Nucleus accumbens (tissue), 56 donors: ENCODE results near the gene PPFIA1.
"Not testable (repeated sequence)": the region's sequence is repeated elsewhere in the genome, so short reads cannot be mapped to it uniquely, and the experiment has no call there.

Experiments
- DNase-seq, 56 donors: peaks; one replicate each; lab custom pipeline; 2025; lab: John Stamatoyannopoulos, UW

Gene PPFIA1

DNA sequence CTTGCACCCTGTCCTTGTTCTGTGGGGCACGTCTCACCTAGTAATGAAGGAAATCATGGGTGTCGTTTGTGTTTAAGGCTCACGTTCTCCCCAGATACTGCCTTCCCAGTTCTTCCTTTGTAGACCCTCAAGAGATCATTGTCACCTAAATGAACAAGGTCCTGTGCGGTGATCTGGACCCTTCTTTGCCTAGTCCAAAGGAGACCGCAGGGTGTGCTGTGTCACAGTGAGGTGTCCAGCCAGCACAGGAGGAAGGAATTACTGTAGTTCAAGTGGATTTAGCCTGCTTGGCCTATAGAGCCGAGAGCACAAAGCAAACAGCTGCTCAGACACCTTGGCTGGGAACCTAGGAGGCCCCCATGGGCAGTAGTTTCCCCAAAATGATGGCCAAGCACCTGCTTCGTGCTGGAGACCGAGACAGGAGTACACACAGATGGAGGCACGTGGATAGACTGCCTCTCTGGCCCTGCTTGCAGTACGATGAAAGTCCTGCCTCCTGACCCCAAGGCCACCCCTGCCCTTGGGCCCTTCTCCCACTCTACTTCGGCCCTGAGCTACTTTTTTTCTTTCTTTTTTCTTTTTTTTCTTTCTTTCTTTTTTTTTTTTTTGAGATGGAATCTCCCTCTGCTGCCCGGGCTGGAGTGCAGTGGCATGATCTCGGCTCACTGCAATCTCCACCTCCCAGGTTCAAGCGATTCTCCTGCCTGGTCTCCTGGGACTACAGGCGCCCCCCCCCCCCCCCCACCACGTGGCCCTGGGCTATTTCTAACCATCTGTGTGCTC is 19.4 kb upstream of the PPFIA1 start:
- DNase-seq = no peak

DNA sequence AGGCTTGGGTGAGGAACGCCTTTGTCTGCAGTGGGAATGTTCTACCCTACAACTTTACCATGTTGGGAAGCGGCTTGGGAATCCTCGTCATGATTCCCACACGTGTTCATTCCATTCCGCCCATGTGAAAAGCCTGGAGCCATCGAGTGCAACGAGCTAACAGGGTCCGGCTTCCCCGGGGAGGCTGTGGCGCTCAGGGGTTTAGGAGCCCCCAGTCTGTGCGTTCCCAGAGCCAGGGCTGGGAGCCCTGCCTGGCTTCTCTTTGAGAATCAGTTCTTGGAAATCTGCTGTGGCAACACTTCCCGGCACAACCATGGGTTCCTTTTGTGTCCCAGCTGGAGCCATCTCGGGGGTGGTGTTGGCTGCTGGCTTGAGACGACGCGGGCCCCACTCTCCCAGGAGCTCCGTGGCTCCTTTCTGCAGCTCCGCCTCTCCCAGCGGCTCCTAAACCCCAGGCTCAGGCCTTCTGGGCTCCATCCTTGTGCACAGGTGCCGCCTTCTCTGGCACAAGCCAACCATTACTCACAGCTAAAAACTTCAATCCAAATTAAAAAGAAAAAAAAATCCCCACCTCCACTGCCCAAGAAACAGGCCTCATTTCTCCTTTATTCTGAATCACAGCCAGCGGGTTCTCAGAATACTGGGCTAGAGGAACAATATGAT is 18.7 kb upstream of the PPFIA1 start:
- peak in 22 of 56 donors; percentile 4 to 52 (median 17) for DNase-seq

DNA sequence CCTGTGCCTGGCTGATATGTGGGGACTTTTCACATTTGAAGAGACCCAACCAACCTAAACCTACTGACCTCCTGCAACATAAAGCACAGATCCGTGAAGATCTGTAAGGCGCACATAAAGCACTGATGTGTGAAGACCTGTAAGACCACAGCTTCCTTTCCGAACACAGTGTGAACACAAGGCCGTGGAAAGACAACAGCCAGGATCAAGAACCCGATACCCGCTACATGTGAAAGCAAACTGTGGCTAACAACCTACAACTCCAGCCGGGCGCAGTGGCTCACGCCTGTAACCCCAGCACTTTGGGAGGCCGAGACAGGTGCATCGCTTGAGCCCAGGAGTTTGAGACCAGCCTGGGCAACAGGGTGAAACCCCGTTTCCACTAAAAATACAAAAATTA is 17.6 kb upstream of the PPFIA1 start:
- DNase-seq = no peak

DNA sequence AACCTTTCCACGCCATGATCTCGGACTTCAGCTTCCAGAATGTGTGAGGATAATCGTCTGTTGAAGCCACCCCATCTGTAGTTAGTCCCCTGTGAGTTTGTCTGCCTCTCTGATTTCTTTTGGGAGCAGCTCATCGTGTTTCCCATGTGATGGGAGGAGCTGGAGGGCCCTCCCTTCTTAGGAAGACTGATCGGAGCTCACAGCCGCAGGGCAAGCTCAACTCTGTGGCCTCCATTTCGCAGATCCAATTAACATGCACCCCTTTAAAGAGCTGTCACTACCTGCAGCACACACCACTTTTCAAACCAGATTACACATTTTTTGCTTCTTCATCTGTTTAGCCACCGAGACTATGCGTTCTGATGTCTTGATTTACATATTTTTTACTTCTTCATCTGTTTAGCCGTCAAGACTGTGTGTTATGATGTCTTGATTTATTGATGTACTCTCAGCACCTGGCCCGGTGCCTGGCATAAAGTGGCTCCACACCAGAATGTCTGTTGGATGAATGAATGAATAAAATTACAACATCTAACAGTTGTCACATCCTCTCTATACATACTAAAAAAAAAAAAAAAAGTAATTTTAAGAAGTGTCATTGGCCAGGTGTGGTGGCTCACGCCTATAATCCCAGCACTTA is 14.9 kb upstream of the PPFIA1 start:
- no peak for DNase-seq

DNA sequence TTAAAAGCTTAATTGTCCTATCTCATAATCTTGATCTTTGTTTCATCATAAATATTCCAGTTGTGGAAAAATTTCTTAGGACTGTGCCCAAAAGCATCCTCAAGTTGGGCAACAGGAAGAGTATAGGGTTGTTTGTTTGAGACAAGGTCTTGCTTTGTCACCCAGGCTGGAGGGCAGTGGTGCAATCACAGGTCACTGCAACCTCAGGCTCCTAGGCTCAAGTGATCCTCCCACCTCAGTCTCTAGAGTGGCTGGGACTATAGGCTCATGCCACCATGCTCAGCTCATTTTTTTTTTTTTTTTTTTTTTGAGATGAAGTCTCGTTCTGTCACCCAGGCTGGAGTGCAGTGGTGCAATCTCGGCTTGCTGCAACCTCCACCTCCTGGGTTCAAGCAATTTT is 11.4 kb upstream of the PPFIA1 start:
- not testable (repeated sequence) for DNase-seq

DNA sequence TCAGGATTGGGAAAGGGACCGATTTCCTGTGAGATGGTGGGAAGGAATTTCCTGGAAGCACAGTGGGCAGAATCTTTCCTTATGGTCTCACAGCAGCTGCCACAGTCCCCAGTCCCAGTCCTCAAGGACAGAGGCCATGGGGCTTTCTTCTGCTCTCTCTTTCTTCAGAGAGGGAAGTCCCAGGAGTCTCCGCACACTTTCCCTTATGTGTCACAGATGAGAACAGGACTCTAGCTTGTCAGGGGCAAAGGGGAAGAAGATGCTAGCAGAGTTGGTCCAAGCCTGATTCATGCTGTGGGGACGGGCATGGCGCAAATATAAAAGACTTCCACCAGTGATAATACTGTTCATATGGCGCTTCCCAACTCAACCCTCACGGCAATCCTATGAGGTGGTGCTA is 7.5 kb upstream of the PPFIA1 start:
- DNase-seq = no peak

DNA sequence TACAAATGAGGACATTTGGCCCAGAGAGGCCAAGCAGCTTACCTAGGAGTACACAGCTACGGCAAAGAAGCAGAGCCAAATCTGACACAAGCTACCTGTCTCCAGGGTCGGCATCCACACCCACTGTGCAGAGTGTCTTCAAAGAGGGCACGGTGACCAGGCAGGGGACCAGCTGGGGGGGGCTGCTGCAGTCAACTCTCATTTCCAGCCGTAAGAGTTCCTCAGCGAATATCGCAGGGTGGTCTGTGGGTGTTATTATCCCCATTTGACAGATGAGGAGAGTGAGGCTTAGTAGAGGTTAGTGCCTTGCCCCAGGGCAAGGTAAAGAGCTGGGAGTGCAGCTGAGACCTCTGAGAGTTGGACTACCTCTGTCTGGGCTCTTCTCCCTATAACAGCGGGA is 7.1 kb upstream of the PPFIA1 start:
- DNase-seq = no peak

DNA sequence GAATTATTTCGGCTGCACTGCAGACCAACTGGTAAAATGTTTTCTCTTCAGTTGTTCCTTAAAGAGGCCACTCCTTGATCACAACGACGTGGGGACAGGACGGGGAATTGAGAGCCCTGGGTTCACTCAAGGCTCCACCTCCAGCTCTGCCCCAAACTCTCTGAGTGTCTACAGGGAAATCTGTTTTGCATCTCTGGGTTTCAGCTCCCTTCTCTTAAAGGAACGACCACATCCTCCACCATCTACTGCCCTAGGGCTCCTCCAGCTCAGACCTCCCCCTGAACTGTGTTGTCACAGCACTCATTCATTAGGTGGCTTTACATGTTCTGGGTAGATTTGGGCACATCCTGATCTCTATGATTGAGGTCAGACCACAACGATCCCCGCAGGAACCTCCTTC is 5.1 kb upstream of the PPFIA1 start:
- no peak for DNase-seq

DNA sequence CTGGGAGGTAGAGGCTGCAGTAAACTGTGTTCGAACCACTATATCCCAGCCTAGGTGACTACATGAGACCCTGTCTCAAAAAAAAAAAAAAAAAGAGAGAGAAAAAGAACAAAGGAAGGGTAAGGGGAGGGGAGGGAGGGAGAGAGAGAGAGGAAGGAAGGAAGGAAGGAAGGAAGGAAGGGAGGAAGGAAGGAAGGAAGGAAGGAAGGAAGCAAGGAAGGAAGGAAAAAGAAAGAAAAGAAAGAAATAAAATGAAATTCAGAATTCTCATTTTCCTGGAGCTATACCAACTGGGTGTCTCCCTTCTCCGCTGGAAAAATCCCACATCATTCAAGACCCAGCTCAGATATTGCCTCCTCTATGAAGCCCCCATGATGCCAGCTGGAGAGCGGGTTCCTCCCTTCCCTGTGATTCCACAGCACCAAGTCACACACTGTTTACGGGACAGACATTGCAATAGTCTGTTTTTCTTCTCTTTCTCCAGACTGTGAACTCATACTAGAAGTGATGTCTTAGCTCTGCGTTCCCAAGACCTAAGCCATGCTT is 3.0 kb upstream of the PPFIA1 start:
- no peak for DNase-seq

DNA sequence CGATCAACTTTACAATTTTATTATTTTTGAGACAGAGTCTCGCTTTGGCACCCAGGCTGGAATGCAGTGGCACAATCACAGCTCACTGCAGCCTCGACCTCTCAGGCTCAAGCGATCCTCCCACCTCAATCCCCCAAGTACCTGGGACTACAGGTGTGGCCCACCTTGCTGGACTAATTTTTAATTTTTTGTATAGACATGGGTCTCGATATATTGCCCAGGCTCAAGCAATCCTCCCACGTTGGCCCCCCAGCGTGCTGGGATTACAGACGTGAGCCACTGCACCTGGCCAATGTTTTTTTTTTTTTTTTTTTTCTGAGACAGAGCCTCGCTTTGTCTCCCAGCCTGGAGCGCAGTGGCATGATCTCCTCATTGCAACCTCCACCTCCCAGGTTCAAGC is 2.0 kb upstream of the PPFIA1 start:
- DNase-seq = no peak

DNA sequence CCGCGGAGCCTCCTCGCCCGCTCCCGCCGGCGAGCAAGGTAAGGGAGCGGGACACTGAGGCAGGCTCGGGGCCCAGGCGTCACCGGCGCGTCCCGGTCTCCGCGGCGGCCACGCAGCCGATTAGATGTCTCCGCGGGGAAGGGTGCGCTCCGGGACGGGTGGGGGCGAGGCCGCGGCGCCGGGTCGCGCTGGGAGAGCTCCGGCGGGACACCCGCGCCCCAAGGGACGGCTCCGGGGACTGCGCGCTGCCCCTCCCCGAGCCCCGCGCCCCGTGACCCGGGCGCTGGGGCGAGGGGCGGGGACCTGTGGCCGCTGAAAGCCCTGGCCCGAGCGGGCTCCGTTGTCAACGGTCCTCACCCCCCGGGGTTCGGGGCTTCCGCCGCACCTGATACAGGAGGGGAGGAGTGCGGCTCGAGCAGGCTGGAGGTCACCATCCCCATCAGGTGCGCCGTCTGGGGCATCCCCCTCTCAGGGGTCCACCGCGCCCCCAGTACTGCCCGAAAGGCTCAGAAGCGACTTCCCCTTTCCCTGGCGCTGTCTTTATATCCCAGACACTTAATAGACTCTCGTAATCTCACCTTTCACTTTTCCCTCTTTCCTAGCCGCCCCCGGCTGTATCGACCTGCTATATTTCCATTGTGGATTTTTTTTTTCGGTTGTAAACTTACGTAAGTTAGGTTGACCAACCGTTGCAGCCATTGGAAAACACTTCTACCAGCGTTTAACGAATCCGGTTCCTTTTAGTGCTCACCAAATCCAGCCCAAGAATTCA is 573 bp downstream of the PPFIA1 start:
- peak in 5 of 56 donors; percentile 20 to 53 (median 40) for DNase-seq

DNA sequence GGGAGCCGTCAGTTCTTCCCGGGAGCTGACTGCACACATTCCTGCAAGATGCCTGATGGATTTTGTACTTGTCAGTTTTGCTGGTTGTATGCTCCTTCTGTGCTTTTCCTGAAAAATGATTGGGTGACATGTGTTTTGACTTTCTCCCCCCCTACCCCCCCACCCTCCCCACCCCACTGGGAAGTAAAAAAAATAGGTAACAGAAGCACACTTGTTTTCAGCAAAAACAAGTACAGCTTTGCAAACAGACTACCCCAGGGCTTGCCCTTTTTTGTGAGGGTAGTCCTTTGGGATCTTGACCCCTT is 1.1 kb downstream of the PPFIA1 start:
- no peak for DNase-seq

DNA sequence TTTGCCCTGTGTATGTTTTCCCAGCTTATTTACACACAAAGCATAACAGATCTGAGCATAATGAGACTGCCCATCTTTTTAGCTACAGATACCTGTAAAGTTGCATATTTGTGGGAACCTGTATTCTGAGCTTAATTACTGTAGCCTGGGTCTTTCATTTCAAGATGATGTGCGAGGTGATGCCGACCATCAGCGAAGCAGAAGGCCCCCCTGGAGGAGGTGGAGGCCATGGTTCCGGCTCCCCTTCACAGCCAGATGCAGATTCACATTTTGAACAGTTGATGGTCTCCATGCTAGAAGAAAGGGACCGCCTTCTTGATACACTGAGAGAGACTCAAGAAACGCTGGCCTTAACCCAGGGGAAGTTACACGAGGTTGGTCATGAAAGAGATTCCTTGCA is 1.5 kb downstream of the PPFIA1 start:
- DNase-seq = no peak

DNA sequence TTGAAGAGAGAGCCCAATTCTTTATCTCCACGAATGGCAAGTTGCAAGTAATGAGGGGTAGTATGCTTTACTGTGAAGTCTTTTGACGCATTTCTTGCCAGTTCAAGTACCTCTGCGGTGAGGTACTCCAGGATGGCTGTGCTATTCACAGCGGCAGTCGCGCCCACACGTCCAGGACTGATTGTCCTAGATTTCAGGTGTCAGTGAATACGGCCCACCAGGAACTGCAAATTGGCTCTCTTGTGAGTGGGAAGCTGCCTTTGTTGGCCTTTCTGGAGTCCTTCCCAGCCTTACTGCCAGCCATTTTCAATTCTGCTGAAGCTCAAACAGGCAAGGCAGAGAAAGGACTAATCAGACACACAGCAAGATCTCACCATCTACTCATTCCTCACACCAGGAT is 8.5 kb downstream of the PPFIA1 start:
- DNase-seq = peak in 19 of 56 donors; percentile 6 to 54 (median 23)

DNA sequence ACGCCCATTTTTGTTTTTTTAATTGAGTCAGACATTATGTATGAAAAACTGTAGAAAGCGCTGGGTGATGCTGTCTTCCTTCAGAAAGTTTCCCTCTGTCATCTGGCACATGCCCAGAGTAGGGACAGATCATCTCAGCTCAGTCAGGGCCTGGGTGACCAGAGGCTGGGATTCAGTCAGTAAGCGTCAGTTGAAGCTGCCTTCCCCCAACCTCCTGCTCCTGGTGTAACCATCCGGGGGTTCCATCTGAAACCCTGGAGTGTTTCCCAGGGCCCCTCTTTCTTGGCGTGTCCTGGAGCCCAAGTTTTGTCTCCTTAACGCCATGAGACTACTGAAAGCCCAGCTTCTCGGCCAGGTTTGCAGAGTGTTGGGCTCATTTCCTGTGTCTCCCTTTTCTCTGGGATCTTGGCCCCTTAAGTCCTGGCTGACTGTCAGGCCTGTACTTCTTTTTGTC is 10.7 kb downstream of the PPFIA1 start:
- DNase-seq = peak in 17 of 56 donors; percentile 6 to 64 (median 39)

DNA sequence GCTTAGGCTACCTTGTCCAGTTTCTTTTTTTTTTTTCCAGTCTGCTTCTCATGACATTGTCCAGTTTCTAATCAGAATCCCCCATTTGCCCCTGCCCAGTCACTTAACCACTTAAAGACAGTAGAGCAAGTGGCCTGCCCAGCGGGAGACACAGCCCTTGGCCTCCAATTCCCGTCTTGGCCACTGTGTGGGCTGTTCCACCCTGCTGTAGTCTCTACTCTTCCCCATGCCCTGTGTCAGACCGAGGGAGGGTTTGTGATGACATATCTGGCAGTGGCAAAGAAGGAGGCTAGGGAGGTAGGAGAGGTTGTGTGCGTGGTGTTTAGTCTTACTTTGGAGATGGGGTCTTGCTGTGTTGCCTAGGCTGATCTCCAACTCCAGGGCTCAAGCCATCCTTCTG is 11.5 kb downstream of the PPFIA1 start:
- DNase-seq = no peak

DNA sequence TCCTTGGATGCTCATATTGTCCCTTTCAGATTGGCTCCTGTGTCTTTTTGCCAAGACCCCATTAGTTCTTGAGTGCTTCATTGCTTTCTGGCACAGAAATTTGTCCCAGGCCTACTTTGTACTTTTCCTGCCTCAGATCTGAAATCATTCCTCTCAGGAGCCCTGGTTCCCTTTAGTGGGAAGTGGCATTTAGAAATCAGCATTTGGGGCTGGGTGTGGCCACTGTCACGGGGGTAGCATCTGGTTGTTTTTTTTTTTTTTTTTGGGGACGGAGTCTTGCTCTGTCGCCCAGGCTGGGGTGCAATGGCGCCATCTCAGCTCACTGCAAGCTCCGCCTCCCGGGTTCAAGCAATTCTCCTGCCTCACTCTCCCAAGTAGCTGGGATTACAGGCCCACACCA is 18.2 kb downstream of the PPFIA1 start:
- no peak for DNase-seq

DNA sequence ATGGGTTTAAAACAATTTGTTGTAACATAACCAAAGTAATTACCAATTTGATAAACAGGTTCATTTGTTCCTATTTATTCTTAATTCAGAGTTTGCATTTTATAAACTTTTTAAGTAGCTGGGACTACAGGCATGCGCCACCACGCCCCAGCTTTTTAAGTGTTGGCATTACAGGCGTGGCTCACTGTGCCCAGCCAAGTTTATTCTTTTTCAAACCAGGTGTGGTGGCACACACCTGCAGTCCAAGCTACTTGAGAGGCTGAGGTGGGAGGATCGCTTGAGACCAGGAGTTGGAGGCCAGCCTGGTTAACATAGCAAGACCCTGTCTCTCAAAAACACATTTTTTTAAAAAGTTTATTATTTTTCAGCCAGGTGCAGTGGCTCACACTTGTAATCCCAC is 19.1 kb downstream of the PPFIA1 start:
- DNase-seq = no peak

DNA sequence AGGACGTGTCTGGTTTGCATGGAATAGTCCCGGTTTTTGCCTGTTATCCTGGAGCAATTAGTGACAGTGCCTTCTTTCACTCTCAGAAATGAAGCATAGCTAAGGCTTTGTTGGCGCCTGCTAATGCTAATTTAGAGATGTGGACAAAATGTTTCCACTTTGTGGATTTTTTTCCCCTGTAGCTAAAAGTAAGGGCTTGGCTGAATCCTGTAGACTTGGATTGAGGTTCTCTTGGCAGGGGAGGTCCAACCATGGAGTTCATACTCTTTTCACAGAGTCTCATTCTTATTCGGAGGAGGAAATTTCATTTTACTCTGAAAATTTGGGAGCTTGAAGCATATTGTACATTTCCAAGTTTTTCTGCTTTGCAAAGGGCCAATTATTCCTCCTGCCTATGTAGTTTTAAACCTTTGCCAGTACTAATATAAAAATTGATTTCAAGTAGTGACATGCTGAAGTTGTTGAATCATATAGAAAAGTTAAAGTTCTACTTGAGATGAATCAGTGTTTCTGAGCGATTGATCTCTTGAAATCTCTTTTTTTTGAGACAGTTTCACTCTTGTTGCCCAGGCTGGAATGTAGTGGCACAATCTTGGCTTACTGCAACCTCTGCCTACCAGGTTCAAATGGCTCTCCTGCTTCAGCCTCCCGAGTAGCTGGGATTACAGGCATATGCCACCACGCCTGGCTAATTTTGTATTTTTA is 20.0 kb downstream of the PPFIA1 start:
- peak in 5 of 56 donors; percentile 14 to 24 (median 18) for DNase-seq

DNA sequence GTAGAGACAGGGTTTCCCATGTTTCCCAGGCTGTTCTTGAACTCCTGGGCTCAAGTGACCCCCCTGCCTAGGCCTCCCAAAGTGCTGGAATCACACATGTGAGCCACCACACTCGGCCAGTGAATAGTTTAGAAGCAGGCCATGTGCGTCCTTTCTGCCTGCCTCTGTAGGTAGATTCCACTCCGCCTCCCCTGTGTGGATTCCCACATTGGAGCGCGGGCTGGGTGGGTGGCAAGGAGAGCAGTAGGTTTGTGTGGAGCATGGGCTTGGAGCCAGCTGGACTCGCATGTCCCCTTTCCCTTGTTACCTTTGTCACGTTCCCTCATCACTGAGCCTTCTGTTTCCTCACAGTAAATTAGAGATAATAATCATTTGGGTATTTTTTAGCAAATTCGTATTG is 21.7 kb downstream of the PPFIA1 start:
- DNase-seq = no peak
